SKM-1 treated with dmso at 0.1 percent for 144 hours (cell line): Measurements from ENCODE around the gene ARF1.

Source experiments
- DNase-seq: peaks from one replicate; lab custom pipeline; 2025; ENCODE audit not compliant: unreplicated experiment; lab: John Stamatoyannopoulos, UW

ARF1 gene

DNA sequence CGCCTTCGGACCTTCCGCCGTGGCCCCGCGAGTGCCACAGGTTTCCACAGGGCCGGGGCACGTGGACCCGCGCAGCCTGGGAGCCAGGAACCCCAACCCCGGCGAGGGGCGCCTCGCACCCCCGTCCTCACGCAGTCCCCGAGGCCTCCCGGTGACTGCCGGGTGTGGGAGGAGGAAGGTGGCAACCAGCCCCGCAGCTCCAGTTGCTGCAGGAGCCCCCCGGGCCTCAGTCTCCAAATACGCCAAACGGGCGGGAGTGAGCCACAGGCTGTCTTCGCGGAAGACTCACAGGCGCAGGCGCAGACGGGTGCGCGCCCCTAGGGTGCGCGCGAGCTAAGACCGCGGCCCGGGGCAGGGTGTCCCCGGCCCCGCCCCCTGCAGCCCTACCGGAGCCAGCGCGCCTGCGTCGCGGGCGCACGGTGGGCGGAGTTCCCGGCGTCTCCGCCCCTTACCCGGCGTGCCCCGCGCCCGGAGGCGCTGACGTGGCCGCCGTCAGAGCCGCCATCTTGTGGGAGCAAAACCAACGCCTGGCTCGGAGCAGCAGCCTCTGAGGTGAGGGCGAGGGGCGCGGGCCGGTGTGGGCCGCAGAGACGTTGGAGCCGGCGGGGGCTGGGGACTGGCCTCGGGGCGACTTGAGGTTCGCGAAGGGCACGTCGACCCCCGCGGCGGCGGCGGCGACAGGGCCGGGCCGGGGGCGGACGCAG, at the start of gene ARF1:
TSS of gene ARF1 (plus strand) at position 495 of the 704 bp plus-strand sequence. CDS start 14,407 bp downstream, outside the sequence.
- DNase-seq = peak; percentile 95

DNA sequence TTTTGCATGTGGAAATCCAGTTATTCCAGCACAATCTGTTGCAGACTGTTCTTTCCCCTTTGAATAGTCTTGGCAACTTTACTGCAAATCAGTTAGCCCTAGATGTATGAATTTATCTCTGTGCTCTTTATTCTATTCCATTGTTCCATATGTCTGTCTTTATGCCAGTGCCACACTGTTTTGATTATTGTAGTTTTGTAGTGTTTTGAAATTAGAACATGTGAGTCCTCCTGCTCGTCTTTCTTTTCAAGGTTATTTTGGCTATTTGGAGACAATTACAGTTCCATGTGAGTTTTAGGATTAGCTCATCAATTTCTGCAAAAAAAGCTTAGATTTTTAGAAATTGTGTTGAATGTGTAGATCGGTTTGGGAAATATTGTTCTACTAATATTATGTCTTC, 49.1 kb upstream of the ARF1 start:
- no peak for DNase-seq

GRCh38 chr1:228034954-228035837, 47.3 kb upstream of the ARF1 start:
- no peak for DNase-seq

DNA sequence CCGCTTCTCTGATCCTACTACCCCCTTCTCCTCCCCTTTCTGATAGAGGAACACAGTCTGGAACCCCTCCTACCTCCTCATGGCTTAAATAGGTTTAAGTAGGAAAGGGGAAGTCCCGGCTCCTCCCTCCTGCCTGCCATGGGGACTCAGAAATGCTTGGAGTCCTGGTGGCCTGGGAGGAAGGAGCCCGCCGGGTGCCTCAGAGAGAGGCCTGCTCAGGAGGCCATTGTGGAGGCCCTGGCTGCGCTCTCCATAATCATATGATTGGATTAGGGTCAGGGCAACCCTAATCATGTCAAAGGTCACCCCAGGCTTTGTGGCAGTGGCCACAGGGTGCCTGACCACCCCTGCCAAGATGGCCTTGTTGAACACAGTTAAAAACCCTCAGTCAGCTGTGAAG, 46.7 kb upstream of the ARF1 start:
- peak; percentile 51 for DNase-seq

GRCh38 chr1:228036701-228037231, 45.7 kb upstream of the ARF1 start:
- no peak for DNase-seq

- DNase-seq = no peak
Measured at GRCh38 chr1:228037401-228038386, 44.8 kb upstream of the ARF1 start.

DNA sequence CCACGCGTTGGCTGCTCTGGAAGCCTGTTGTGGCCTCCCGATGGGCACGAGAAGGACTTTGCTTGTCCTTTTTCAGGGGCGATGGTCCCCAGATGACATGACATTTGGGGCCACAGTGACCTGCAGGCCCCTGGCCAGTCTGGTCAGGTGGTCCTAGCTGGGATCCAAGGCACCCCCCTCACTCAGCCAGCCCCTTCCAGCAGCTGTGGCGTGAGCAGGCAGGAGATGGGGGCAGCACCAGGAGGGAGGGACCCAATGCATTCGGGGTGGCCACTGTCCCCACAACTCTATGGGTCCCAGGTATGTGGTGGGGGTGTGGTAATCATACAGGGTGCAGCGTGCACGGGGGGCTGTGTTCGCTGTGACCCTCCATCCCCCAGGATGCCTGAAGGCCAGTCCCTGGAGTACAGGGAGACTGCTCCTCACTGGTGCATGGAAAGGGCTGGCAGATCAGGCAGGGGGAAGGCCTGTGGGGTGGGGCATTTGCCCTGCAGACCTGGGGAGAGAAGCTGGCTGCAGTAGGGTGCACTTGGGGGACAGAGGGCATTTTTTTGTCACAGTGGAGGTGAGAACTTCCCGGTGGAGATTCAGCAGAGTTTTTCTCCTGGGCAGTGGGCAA, 44.0 kb upstream of the ARF1 start:
- no peak for DNase-seq

DNA sequence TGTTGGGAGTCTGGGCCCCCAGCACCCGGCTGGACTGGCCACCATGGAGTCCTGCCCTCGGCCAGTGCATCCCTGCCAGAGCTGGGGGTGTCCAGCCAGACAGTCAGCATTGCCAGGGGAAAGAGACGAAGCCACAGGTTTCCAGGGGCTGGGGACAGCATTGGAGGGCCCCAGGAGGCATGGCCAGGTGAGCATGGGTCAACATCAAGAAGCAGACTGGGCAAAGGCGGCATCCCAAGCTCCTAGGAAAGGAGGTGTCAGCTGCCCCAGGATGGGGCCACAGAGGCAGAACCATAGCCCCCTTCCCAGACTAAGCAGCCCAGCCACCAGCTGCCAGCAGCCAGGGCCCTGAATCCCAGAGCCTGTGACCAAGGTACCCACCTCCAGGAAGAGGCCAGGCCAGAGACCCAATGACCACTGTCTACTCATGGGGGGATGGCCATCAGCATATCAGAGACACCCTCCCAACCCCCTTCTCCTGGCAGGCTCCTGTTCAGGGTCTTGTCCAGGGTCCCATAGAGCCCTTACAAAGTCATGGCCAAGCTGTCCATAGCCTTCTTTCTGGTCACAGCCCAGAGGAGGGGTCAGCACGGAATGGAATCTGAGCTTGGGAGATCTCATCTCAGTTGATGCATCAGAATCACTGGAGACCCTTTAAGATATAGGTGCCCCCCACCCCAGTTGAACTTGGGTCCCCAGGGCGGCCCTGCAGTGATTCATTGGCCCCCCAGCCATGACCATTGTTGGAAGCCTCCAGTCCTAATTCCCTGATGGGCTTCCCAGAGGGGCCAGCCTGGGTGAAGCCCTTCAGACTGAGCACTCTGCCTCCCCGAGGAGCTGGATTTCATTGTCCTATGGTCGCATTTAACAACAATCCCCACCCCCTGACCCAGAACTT, 43.3 kb upstream of the ARF1 start:
- DNase-seq = no peak

DNA sequence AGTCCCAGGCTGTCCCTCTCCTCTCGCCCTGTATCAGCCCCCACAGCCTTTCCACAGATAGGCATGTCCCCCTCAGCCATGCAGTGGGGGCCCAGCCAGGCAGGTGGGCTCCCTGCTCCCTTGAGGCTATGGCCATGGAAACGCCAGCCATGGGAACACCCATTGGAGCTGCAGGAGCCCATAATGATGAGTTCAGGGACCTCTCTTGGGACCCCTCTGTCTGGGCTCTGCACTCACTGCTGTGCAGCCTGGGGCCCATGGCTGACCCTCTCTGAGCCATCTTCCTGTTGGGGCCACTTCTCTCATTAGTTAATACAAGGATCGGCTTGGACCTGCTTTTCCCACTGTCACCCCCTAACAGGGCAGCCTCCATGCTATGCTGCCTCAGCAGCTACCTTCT, 42.5 kb upstream of the ARF1 start:
- no peak for DNase-seq

GRCh38 chr1:228041316-228041715, 41.2 kb upstream of the ARF1 start:
- DNase-seq = no peak

DNA sequence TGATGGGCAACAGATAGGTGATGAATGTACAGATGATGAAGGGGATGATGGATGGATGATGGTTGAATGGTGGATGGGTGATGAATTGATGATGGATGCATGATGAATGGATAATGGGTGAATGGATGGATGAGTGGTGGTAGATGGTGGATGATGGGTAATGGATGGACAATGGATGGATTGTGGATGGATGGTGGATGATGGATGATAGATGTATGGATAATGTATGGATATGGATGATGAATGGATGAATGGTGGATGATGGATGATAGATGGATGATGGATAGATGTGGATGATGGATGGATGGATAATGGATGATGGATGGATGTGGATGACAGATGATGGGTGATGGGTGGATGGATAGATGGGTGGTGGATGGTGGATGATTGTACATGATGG, 40.0 kb upstream of the ARF1 start:
- DNase-seq = no peak

- DNase-seq = no peak
Measured at GRCh38 chr1:228043281-228043848, 39.1 kb upstream of the ARF1 start.

- DNase-seq = no peak
Measured at GRCh38 chr1:228044961-228045360, 37.5 kb upstream of the ARF1 start.

GRCh38 chr1:228045405-228045804, 37.1 kb upstream of the ARF1 start:
- no peak for DNase-seq

- no peak for DNase-seq
Measured at GRCh38 chr1:228045871-228046270, 36.6 kb upstream of the ARF1 start.

GRCh38 chr1:228046421-228047182, 35.9 kb upstream of the ARF1 start:
- DNase-seq = no peak

DNA sequence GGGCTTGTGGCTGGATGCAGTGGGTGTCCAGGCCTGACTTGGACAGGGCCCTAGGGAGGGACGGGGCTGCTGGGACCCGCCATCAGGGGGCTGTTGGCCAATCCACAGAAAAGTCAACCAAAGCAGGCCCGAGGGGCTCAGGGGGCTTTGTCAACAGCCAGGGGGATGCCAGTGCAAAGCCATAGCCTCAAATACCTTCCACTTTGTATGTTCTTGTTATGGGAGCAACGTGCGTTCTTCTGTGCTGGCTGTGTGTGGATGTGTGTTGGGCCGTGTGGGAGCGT, 35.4 kb upstream of the ARF1 start:
- DNase-seq = no peak

DNA sequence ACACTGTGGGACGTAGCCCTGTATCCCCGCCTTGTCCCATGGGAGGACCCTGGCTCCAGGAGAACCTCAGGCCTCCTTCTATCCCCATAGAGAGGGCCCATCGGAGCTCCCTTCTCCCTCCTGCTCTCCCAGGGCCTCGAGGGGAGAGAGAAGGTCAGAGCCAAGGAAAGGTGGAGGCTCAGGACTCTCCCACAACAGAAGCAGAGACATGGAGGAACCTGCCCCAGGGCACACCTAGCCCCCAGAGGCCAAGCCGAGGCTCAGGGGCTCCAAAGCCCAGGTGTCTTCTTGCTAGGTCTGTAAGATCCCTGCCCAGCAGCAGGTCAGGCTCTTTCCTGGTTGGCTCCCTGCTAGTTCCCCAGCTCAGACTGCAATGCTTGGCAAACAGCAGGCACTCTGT, 34.4 kb upstream of the ARF1 start:
- DNase-seq = no peak
